GM23338 (cell line): ENCODE results near the gene ATP1B3. TPM values are rescaled to one million over a fixed set of nuclear protein-coding genes. Genes with fewer than 3 reads are reported as not detected.
"Not testable (repeated sequence)": the region's sequence is repeated elsewhere in the genome, so short reads cannot be mapped to it uniquely, and the experiment has no call there.

Experiments
- ATAC-seq: fragments of 200-7000 bp; cut with Tn5 transposase; 3 replicates; pipeline ENCODE4 v1.9.1; 2020
- DNase-seq: peaks from one replicate; pipeline ENCODE4 v3.0.0-alpha.2; 2015; ENCODE audit warnings: low spot score
- H2AFZ ChIP-seq: fragments of 200-600 bp; sonication (generic); 2 replicates; pipeline ENCODE4 v1.8.0; 2016; ENCODE audit warnings: antibody characterized with exemption, mild to moderate bottlenecking, moderate library complexity
- H3F3A ChIP-seq: fragments of 200-600 bp; sonication (generic); replicated peaks from 2 replicates; pipeline ENCODE4 v1.8.0; 2017; ENCODE audit warnings: antibody characterized with exemption, mixed run types, low read depth
- H3K27ac ChIP-seq: fragments of 200-600 bp; sonication (generic); 2 replicates; pipeline ENCODE4 v1.6.1; 2016; ENCODE audit warnings: low read depth
- H3K27me3 ChIP-seq: fragments of 200-600 bp; sonication (generic); 2 replicates; pipeline ENCODE4 v1.8.0; 2016; ENCODE audit warnings: mild to moderate bottlenecking, mixed run types, moderate library complexity; ENCODE audit not compliant: insufficient read depth
- H3K36me3 ChIP-seq: fragments of 200-600 bp; sonication (generic); 2 replicates; pipeline ENCODE4 v1.8.0; 2016; ENCODE audit warnings: mild to moderate bottlenecking; ENCODE audit not compliant: insufficient read depth
- H3K4me1 ChIP-seq: fragments of 200-600 bp; sonication (generic); 2 replicates; pipeline ENCODE4 v1.8.0; 2016; ENCODE audit warnings: mild to moderate bottlenecking, moderate library complexity; ENCODE audit not compliant: insufficient read depth
- H3K4me2 ChIP-seq: fragments of 200-600 bp; sonication (generic); 2 replicates; pipeline ENCODE4 v1.7.1; 2017; ENCODE audit warnings: mixed run types
- H3K4me3 ChIP-seq: fragments of 200-600 bp; sonication (generic); 2 replicates; pipeline ENCODE4 v1.6.1; 2016; ENCODE audit warnings: mixed run types
- H3K79me2 ChIP-seq: fragments of 200-600 bp; sonication (generic); replicated peaks from 2 replicates; pipeline ENCODE4 v1.8.0; 2017; ENCODE audit warnings: mild to moderate bottlenecking; ENCODE audit not compliant: insufficient read depth
- H3K9me2 ChIP-seq: fragments of 200-600 bp; sonication (generic); 2 replicates; pipeline ENCODE4 v1.8.0; 2017; ENCODE audit not compliant: insufficient read depth
- H4K20me1 ChIP-seq: fragments of 200-600 bp; sonication (generic); replicated peaks from 2 replicates; pipeline ENCODE4 v1.8.0; 2017; ENCODE audit warnings: mild to moderate bottlenecking; ENCODE audit not compliant: insufficient read depth
- H3K27ac Mint-ChIP-seq: 2 replicates; pipeline ENCODE4 v1.8.0; 2020; ENCODE audit warnings: inconsistent platforms, mild to moderate bottlenecking, moderate library complexity, mixed read lengths
- H3K27me3 Mint-ChIP-seq: 3 replicates; pipeline ENCODE4 v1.8.0; 2022; ENCODE audit warnings: low read depth, mild to moderate bottlenecking, moderate library complexity, mixed read lengths, inconsistent platforms; ENCODE audit not compliant: insufficient read depth, poor library complexity
- H3K36me3 Mint-ChIP-seq: 3 replicates; pipeline ENCODE4 v1.8.0; 2021; ENCODE audit warnings: low read depth, mild to moderate bottlenecking, inconsistent platforms, moderate library complexity, mixed read lengths
- H3K4me1 Mint-ChIP-seq: 3 replicates; pipeline ENCODE4 v1.8.0; 2020; ENCODE audit warnings: mild to moderate bottlenecking, inconsistent platforms, mixed read lengths
- H3K4me3 Mint-ChIP-seq: 3 replicates; pipeline ENCODE4 v1.8.0; 2021; ENCODE audit warnings: moderate library complexity, mild to moderate bottlenecking, inconsistent platforms, mixed read lengths
- H3K9me3 Mint-ChIP-seq: 3 replicates; pipeline ENCODE4 v1.8.0; 2020; ENCODE audit warnings: moderate library complexity, mild to moderate bottlenecking, inconsistent platforms, mixed read lengths
- CREB1 ChIP-seq: fragments of 250-450 bp; sonication (Bioruptor Pico); IDR thresholded peaks from 2 replicates; pipeline ENCODE4 v1.5.0; 2020; ENCODE audit warnings: low read depth, mild to moderate bottlenecking, moderate library complexity
- EZH2 ChIP-seq: fragments of 200-600 bp; sonication (generic); IDR thresholded peaks from one replicate; pipeline ENCODE4 v1.8.0; 2017; ENCODE audit warnings: antibody characterized with exemption, mild to moderate bottlenecking, low read depth; ENCODE audit not compliant: unreplicated experiment
- EZH2phosphoT487 ChIP-seq: fragments of 200-600 bp; sonication (generic); IDR thresholded peaks from one replicate; pipeline ENCODE4 v1.8.1; 2018; ENCODE audit warnings: antibody characterized with exemption; ENCODE audit not compliant: unreplicated experiment
- JUNB ChIP-seq: IDR thresholded peaks from one replicate; pipeline ENCODE4 v1.6.1; 2016; ENCODE audit warnings: antibody characterized with exemption; ENCODE audit not compliant: unreplicated experiment
- NANOG ChIP-seq: IDR thresholded peaks from 2 replicates; pipeline ENCODE4 v1.6.1; 2016; ENCODE audit warnings: antibody characterized with exemption, borderline replicate concordance
- POLR2AphosphoS5 ChIP-seq: IDR thresholded peaks from 2 replicates; pipeline ENCODE4 v1.6.1; 2016; ENCODE audit warnings: antibody characterized with exemption, low read depth
- STAT1 ChIP-seq: IDR thresholded peaks from one replicate; pipeline ENCODE4 v1.6.1; 2016; ENCODE audit warnings: antibody characterized with exemption; ENCODE audit not compliant: unreplicated experiment
- ZNF114 ChIP-seq: fragments of 250-450 bp; sonication (Bioruptor Pico); IDR thresholded peaks from 2 replicates; pipeline ENCODE4 v1.5.0; 2020; ENCODE audit warnings: mild to moderate bottlenecking, moderate library complexity
- polyA plus RNA-seq: library from polyadenylated mRNA; unstranded; fragments of >200 nt; fragmentation: Nextera tagmentation; extraction: Ambion mirVana; gene quantifications from 2 replicates; pipeline ENCODE4 v1.2.1, GENCODE V29; 2016
- total RNA-seq: library from RNA; depleted of rRNA; stranded (reverse); fragments of >200 nt; shearing (Covaris generic); gene quantifications from 2 replicates; pipeline ENCODE4 v1.2.3, GENCODE V29; 2014
- TF ChIP-seq, protein P1 (sequence below): IDR thresholded peaks from one replicate; pipeline ENCODE4 v1.6.1; 2018; ENCODE audit warnings: antibody characterized with exemption; ENCODE audit not compliant: unreplicated experiment
- TF ChIP-seq, protein P2 (sequence below): IDR thresholded peaks from 2 replicates; pipeline ENCODE4 v1.6.1; 2016; ENCODE audit warnings: antibody characterized with exemption
- TF ChIP-seq, protein P3 (sequence below): fragments of 250-450 bp; sonication (Bioruptor Pico); IDR thresholded peaks from 2 replicates; pipeline ENCODE4 v1.5.0; 2020; ENCODE audit warnings: mild to moderate bottlenecking, moderate library complexity

ATP1B3 gene
- total and polyA plus RNA-seq, 2 experiments from 2014 or later = 135 to 315 TPM

DNA sequence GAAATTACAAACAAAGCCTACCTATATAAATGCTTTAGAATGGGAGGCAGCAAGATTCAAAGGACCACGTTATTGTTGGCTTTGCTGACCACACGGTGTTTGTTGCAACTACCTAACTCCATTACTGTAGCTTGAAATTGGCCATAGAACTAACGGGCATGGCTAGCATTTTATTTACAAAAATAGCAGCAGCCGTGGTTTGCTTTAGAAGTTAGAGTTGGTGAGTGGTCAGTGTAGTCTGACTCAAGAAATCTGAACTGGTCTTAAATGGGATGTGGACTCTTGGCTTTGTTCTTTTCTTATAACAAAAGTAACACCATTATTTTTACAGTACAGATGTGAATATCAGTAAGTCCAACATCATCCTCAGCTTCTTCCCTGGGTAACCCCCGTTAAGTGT is 10.6 kb downstream of the ATP1B3 start (continued):
- TF ChIP-seq STAT1 (no peak), POLR2AphosphoS5 (no peak), EZH2phosphoT487 (no peak), CREB1 (no peak), ZNF114 (CRISPR knock-in tag) (no peak), EZH2 (no peak), JUNB (no peak)
- TF ChIP-seq, protein P1, sequence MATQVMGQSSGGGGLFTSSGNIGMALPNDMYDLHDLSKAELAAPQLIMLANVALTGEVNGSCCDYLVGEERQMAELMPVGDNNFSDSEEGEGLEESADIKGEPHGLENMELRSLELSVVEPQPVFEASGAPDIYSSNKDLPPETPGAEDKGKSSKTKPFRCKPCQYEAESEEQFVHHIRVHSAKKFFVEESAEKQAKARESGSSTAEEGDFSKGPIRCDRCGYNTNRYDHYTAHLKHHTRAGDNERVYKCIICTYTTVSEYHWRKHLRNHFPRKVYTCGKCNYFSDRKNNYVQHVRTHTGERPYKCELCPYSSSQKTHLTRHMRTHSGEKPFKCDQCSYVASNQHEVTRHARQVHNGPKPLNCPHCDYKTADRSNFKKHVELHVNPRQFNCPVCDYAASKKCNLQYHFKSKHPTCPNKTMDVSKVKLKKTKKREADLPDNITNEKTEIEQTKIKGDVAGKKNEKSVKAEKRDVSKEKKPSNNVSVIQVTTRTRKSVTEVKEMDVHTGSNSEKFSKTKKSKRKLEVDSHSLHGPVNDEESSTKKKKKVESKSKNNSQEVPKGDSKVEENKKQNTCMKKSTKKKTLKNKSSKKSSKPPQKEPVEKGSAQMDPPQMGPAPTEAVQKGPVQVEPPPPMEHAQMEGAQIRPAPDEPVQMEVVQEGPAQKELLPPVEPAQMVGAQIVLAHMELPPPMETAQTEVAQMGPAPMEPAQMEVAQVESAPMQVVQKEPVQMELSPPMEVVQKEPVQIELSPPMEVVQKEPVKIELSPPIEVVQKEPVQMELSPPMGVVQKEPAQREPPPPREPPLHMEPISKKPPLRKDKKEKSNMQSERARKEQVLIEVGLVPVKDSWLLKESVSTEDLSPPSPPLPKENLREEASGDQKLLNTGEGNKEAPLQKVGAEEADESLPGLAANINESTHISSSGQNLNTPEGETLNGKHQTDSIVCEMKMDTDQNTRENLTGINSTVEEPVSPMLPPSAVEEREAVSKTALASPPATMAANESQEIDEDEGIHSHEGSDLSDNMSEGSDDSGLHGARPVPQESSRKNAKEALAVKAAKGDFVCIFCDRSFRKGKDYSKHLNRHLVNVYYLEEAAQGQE = no peak
- TF ChIP-seq, protein P2, sequence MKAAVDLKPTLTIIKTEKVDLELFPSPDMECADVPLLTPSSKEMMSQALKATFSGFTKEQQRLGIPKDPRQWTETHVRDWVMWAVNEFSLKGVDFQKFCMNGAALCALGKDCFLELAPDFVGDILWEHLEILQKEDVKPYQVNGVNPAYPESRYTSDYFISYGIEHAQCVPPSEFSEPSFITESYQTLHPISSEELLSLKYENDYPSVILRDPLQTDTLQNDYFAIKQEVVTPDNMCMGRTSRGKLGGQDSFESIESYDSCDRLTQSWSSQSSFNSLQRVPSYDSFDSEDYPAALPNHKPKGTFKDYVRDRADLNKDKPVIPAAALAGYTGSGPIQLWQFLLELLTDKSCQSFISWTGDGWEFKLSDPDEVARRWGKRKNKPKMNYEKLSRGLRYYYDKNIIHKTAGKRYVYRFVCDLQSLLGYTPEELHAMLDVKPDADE = no peak

DNA sequence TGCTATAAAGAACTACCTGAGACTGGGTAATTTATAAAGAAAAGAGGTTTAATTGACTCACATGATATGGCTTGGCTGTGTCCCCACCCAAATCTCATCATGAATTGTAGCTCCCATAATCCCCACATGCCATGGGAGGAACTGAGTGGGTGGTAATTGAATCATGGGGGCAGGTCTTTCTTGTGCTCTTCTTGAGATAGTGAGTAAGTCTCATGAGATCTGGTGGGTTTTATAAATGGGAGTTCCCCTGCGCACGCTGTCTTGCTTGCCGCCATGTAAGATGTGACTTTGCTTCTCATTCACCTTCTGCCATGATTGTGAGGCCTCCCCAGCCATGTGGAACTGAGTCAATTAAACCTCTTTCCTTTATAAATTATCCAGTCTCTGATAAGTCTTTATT is 12.1 kb downstream of the ATP1B3 start:
- ATAC-seq, H3K4me2 ChIP-seq, H3K27ac Mint-ChIP-seq, DNase-seq, H3K4me1 ChIP-seq, H3K27me3 Mint-ChIP-seq, H3K27ac ChIP-seq, H3K4me3 ChIP-seq, H3F3A ChIP-seq, H3K4me3 Mint-ChIP-seq, H3K36me3 ChIP-seq, H3K9me3 Mint-ChIP-seq, H3K27me3 ChIP-seq, H3K9me2 ChIP-seq, H2AFZ ChIP-seq: not testable (repeated sequence)
- Histone ChIP-seq H4K20me1 (peaks cover 59% of the 10 kb centered on the region), H3K79me2 (peaks cover 99% of the 10 kb centered on the region)
- peaks cover 39% of the 10 kb centered on the region for H3K36me3 Mint-ChIP-seq
- H3K4me1 Mint-ChIP-seq = peaks cover 12% of the 10 kb centered on the region

DNA sequence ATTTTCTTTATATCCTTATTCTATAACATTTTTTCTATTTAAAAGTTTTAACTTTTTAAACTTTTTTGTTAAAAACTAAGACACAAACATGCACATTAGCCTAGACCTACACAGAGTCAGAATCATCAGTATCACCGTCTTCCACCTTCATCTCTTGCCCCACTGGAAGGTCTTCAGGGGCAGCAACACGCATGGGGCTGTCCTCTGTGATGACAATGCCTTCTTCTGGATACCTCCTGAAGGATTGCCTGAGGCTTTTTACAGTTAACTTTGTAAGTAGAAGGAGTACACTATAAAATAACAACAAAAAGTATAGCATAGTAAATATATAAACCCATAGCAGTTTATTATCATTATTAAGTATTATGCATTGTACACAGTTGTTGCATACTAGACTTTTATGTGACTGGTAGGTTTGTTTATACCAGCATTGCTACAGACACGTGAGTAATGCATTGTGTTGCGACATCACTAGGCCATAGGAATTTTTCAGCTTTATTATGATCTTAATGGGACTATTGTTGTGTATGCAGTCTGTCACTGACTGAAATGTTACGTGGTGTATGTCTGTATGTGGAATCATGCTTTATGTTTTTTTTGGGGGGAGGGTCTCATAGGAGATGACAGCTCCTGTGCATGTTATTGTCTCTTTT is 18.2 kb downstream of the ATP1B3 start:
- H3K9me3 Mint-ChIP-seq = peaks cover 27% of the 10 kb centered on the region
- peaks cover 22% of the 10 kb centered on the region for H3K36me3 ChIP-seq
- H3K4me1 Mint-ChIP-seq = peaks cover 5% of the 10 kb centered on the region; the same call in 1 of the 3 replicates
- H3K4me2 ChIP-seq = no peak overlapping the region
- H3K36me3 Mint-ChIP-seq = peaks cover 57% of the 10 kb centered on the region
- no peaks in the 10 kb centered on the region for H3K9me2 ChIP-seq
- DNase-seq (no peak), ATAC-seq (no peak)
- H3K79me2 ChIP-seq = peaks cover 100% of the 10 kb centered on the region
- H3K4me3 ChIP-seq = no peak overlapping the region
- H3K27me3 ChIP-seq = no peaks in the 10 kb centered on the region
- H3F3A ChIP-seq = no peaks in the 10 kb centered on the region
- no peaks in the 10 kb centered on the region for H3K4me1 ChIP-seq
- H3K4me3 Mint-ChIP-seq = no peak overlapping the region
- H3K27ac ChIP-seq = no peak overlapping the region
- peaks cover 35% of the 10 kb centered on the region for H4K20me1 ChIP-seq
- H3K27me3 Mint-ChIP-seq = peaks cover 1% of the 10 kb centered on the region
- H3K27ac Mint-ChIP-seq = no peak overlapping the region
- H2AFZ ChIP-seq = no peak overlapping the region
- TF ChIP-seq NANOG = no peak
- TF ChIP-seq, protein P3, sequence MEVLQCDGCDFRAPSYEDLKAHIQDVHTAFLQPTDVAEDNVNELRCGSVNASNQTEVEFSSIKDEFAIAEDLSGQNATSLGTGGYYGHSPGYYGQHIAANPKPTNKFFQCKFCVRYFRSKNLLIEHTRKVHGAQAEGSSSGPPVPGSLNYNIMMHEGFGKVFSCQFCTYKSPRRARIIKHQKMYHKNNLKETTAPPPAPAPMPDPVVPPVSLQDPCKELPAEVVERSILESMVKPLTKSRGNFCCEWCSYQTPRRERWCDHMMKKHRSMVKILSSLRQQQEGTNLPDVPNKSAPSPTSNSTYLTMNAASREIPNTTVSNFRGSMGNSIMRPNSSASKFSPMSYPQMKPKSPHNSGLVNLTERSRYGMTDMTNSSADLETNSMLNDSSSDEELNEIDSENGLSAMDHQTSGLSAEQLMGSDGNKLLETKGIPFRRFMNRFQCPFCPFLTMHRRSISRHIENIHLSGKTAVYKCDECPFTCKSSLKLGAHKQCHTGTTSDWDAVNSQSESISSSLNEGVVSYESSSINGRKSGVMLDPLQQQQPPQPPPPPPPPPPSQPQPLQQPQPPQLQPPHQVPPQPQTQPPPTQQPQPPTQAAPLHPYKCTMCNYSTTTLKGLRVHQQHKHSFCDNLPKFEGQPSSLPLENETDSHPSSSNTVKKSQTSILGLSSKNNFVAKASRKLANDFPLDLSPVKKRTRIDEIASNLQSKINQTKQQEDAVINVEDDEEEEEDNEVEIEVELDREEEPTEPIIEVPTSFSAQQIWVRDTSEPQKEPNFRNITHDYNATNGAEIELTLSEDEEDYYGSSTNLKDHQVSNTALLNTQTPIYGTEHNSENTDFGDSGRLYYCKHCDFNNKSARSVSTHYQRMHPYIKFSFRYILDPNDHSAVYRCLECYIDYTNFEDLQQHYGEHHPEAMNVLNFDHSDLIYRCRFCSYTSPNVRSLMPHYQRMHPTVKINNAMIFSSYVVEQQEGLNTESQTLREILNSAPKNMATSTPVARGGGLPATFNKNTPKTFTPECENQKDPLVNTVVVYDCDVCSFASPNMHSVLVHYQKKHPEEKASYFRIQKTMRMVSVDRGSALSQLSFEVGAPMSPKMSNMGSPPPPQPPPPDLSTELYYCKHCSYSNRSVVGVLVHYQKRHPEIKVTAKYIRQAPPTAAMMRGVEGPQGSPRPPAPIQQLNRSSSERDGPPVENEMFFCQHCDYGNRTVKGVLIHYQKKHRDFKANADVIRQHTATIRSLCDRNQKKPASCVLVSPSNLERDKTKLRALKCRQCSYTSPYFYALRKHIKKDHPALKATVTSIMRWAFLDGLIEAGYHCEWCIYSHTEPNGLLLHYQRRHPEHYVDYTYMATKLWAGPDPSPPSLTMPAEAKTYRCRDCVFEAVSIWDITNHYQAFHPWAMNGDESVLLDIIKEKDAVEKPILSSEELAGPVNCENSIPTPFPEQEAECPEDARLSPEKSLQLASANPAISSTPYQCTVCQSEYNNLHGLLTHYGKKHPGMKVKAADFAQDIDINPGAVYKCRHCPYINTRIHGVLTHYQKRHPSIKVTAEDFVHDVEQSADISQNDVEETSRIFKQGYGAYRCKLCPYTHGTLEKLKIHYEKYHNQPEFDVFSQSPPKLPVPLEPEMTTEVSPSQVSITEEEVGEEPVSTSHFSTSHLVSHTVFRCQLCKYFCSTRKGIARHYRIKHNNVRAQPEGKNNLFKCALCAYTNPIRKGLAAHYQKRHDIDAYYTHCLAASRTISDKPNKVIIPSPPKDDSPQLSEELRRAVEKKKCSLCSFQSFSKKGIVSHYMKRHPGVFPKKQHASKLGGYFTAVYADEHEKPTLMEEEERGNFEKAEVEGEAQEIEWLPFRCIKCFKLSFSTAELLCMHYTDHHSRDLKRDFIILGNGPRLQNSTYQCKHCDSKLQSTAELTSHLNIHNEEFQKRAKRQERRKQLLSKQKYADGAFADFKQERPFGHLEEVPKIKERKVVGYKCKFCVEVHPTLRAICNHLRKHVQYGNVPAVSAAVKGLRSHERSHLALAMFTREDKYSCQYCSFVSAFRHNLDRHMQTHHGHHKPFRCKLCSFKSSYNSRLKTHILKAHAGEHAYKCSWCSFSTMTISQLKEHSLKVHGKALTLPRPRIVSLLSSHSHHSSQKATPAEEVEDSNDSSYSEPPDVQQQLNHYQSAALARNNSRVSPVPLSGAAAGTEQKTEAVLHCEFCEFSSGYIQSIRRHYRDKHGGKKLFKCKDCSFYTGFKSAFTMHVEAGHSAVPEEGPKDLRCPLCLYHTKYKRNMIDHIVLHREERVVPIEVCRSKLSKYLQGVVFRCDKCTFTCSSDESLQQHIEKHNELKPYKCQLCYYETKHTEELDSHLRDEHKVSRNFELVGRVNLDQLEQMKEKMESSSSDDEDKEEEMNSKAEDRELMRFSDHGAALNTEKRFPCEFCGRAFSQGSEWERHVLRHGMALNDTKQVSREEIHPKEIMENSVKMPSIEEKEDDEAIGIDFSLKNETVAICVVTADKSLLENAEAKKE (CRISPR knock-in tag) = no peak
